Colonic mucosa (tissue), 4 donors: Measurements from ENCODE around the gene ITGBL1. TPM values are rescaled to one million over a fixed set of nuclear protein-coding genes. Genes with fewer than 3 reads are reported as not detected.

Experiments used
- DNase-seq: peaks from one replicate; pipeline ENCODE4 v3.0.0-alpha.2; 2020
- H3K27ac ChIP-seq: fragments of 200-600 bp; one replicate; pipeline ENCODE4 v1.8.0; 2021
- H3K27me3 ChIP-seq: fragments of 200-600 bp; one replicate; pipeline ENCODE4 v1.8.0; 2021
- H3K36me3 ChIP-seq: fragments of 200-600 bp; one replicate; pipeline ENCODE4 v1.8.0; 2021
- H3K4me1 ChIP-seq: fragments of 200-600 bp; one replicate; pipeline ENCODE4 v1.8.0; 2021; ENCODE audit warnings: mild to moderate bottlenecking
- H3K4me3 ChIP-seq: fragments of 200-600 bp; one replicate; pipeline ENCODE4 v1.8.0; 2021
- H3K9ac ChIP-seq, 2 donors: one replicate each; pipeline ENCODE4 v1.7.0; 2013; ENCODE audit warnings: control low read depth in 2 of 2, low read depth in 2 of 2, low read length in 2 of 2
- H3K9me3 ChIP-seq: fragments of 200-600 bp; one replicate; pipeline ENCODE4 v1.8.0; 2021
- intact Hi-C: fragments of 100-400 bp; cut with DNase I; formaldehyde crosslinking; loops from one replicate; pipeline ENCODE4 v1.14.1; 2022
- total RNA-seq, 2 donors: library from RNA; stranded (reverse); fragmentation: NEBNext Ultra II Directional in 1 of 2; extraction: Animal tissue kit (Norgen Biotek cat#: 25700) in 1 of 2; gene quantifications; one replicate each; pipeline ENCODE4 v1.2.1, GENCODE V29; 2021
- TF ChIP-seq, protein P1 (sequence below): fragments of 200-600 bp; IDR thresholded peaks from one replicate; pipeline ENCODE4 v1.8.0; 2022; ENCODE audit warnings: antibody characterized with exemption, mild to moderate bottlenecking
- donor health status: healthy.
- donor health status: DM: no; HTN: no; CAD: no.
- donor health status: DM: no; HTN: no; CAD: no.

Gene ITGBL1
- total RNA-seq, 2 donors from 2014 or later = 0.25 to 0.72 TPM

DNA sequence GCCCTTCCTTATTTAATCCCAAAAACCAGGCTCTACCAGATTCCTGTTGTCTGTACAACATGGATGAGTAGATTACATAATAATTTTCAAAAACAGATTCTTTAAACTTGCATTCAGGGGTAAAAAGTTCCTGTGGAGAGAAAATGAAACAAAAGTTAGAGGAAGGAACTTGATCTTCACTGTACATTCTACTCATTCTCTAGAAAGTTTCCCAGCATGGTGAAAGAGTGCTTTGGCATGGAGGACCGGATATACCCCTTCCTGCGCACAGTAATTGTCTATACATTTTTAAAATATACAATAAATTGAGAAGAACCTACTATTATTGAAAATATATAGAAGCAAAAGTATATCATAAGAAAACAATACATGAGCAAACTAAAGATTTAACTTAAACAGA, 274.2 kb downstream of the ITGBL1 start:
- H3K27ac ChIP-seq = no peak overlapping the region
- no peak overlapping the region for H3K9ac ChIP-seq
- no peaks in the 10 kb centered on the region for H3K9me3 ChIP-seq
- TF ChIP-seq, protein P1, sequence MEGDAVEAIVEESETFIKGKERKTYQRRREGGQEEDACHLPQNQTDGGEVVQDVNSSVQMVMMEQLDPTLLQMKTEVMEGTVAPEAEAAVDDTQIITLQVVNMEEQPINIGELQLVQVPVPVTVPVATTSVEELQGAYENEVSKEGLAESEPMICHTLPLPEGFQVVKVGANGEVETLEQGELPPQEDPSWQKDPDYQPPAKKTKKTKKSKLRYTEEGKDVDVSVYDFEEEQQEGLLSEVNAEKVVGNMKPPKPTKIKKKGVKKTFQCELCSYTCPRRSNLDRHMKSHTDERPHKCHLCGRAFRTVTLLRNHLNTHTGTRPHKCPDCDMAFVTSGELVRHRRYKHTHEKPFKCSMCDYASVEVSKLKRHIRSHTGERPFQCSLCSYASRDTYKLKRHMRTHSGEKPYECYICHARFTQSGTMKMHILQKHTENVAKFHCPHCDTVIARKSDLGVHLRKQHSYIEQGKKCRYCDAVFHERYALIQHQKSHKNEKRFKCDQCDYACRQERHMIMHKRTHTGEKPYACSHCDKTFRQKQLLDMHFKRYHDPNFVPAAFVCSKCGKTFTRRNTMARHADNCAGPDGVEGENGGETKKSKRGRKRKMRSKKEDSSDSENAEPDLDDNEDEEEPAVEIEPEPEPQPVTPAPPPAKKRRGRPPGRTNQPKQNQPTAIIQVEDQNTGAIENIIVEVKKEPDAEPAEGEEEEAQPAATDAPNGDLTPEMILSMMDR = no peak
- intact Hi-C loops = no loop called here
- H3K36me3 ChIP-seq = no peaks in the 10 kb centered on the region
- no peaks in the 10 kb centered on the region for H3K27me3 ChIP-seq
- no peaks in the 10 kb centered on the region for H3K4me1 ChIP-seq
- H3K4me3 ChIP-seq = no peak overlapping the region
- no peak for DNase-seq

DNA sequence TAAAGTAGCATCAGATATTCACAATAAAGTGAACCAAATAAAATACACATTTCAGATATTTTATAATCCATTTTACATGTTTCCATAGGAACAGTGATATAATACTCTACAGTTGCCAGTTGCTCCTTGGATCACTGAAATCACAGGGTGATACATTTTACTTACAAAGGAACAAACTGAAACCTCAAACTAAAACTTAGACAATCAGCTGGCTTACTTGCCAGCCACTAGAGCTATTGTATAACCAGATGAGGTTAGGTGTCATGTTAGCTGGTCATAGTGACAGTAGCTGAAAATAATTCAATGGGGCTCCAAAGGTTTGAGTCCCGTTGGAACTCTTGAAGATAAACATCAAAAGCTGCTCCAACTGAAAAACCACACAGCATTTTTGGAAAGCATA, 274.6 kb downstream of the ITGBL1 start:
- H3K27me3 ChIP-seq = no peaks in the 10 kb centered on the region
- H3K27ac ChIP-seq = no peak overlapping the region
- no peaks in the 10 kb centered on the region for H3K9me3 ChIP-seq
- H3K36me3 ChIP-seq = no peaks in the 10 kb centered on the region
- no peak overlapping the region for H3K4me3 ChIP-seq
- H3K9ac ChIP-seq = no peak overlapping the region
- DNase-seq = no peak
- intact Hi-C loops = no loop called here
- TF ChIP-seq, protein P1 = no peak
- H3K4me1 ChIP-seq = no peaks in the 10 kb centered on the region

DNA sequence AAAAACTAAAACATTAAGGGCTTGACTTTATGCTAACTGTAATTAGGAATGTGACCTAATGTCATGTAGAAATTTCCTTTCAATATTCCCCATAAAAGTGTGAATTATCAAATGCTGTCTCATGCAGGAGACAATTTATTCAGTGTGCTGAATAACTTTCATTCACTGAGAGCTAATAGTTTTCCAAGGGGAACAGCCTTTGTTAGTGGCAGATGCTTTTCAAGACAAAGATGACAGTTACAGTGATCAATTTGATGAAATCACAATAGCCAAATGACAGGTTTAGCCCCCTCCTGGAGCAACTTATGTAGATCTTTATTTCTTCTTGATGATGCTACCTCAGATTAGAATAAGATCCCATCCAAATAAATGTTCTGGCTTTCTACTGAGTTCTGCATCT, 275.5 kb downstream of the ITGBL1 start:
- TF ChIP-seq, protein P1 = no peak
- no peak for DNase-seq
- H3K9ac ChIP-seq = no peak overlapping the region
- no peaks in the 10 kb centered on the region for H3K9me3 ChIP-seq
- intact Hi-C loops = no loop called here
- H3K4me1 ChIP-seq = no peaks in the 10 kb centered on the region
- H3K36me3 ChIP-seq = no peaks in the 10 kb centered on the region
- no peaks in the 10 kb centered on the region for H3K27me3 ChIP-seq
- no peak overlapping the region for H3K4me3 ChIP-seq
- no peak overlapping the region for H3K27ac ChIP-seq

DNA sequence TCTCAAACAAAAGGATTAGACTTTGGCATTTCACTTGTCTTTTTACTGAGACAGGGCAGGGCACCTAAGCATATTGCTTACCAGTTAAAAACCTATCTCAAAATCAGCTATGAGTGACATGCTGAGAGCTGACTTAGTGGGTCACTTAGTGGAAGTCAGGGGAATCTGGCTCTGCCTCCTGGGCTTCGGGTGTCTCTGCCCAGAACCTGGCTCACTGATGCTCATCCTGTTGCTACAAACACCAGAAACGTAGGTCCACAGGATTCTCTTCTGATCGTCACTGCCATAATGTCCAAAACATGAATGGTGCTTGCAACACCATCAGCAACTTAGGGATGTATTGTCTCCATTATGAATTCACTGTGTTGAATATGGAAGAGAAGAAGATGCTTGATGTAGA, 276.1 kb downstream of the ITGBL1 start:
- H3K9me3 ChIP-seq = no peaks in the 10 kb centered on the region
- no peak overlapping the region for H3K4me3 ChIP-seq
- no peaks in the 10 kb centered on the region for H3K27me3 ChIP-seq
- H3K9ac ChIP-seq = no peak overlapping the region
- intact Hi-C loops = no loop called here
- TF ChIP-seq, protein P1 = no peak
- no peak for DNase-seq
- H3K27ac ChIP-seq = no peak overlapping the region
- no peaks in the 10 kb centered on the region for H3K36me3 ChIP-seq
- H3K4me1 ChIP-seq = no peaks in the 10 kb centered on the region

DNA sequence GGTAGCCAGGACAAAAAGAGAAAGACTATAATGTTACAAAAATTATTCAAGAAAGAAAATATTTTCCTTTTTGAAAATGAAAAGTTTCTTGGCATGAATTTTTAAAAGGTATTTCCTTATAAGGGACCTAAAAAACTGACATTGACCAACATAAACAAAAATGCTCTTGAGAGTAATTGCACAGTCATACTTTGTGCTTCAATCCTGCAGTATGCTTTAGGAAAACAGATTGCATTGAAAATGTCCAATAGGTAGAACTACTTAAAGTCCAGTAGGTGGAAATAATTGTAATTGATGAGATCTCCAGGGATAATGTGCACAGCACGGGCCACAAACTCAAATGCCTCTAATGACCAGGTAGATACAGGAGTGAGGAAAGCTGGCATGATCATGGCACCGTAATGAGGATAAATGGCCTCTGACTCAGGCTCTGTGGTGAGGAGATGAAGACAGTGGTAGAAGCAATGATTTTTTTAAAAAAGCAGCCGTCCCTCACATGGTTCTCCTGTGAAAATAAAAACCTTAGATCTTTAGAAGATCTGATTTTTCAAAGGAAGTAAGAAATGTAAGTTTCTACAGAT, 278.0 kb downstream of the ITGBL1 start:
- DNase-seq = no peak
- TF ChIP-seq, protein P1 = no peak

More for the DNA sequence above, 278.0 kb downstream of the ITGBL1 start:
- Histone ChIP-seq H3K27ac (no peak overlapping the region), H3K36me3 (no peaks in the 10 kb centered on the region), H3K4me3 (no peak overlapping the region), H3K9ac (no peak overlapping the region), H3K27me3 (no peaks in the 10 kb centered on the region), H3K9me3 (no peaks in the 10 kb centered on the region), H3K4me1 (no peaks in the 10 kb centered on the region)
- intact Hi-C loops = no loop called here
